ENCODE data around the gene PHLDB3.

The PHLDB3 gene

DNA sequence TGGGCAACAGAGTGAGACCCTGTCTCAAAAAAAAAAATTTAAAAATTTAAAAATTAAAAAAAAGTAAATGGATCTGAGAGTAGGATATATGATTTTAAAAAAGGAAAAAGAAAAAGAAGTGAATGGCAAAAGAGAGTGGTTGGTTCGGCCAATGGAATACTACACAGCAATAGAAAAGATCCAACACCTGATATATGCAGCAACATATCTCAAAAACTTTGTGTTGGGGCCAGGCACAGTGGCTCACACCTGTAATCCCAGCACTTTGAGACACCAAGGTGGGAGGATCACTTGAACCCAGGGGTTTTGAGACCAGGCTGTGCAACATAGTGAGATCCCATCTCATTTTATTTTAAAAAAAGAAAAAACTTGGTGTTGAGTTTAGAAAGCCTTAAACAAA is 37.8 kb downstream of the PHLDB3 start:
- H3K27me3 ChIP-seq (ENCODE audit: control insufficient read depth, low read length): no peaks in the 10 kb centered on the region
- H3K4me1 ChIP-seq (ENCODE audit: control insufficient read depth, low read length): peaks cover 7% of the 10 kb centered on the region
- H3K4me2 ChIP-seq (ENCODE audit: low read length): no peak overlapping the region
- no peaks in the 10 kb centered on the region; the same call in 1 of the 2 replicates for H3K9me3 ChIP-seq (ENCODE audit: control insufficient read depth, insufficient read depth, low read length)
- H3K36me3 ChIP-seq (ENCODE audit: control insufficient read depth, low read length): no peaks in the 10 kb centered on the region
- H3F3A ChIP-seq (ENCODE audit: control insufficient read depth, insufficient read depth): no peaks in the 10 kb centered on the region
- TF ChIP-seq EZH2phosphoT487 (IDR thresholded peaks at IDR 0.05; ENCODE audit: borderline replicate concordance, low read length): no peak
- TF ChIP-seq, protein P1, sequence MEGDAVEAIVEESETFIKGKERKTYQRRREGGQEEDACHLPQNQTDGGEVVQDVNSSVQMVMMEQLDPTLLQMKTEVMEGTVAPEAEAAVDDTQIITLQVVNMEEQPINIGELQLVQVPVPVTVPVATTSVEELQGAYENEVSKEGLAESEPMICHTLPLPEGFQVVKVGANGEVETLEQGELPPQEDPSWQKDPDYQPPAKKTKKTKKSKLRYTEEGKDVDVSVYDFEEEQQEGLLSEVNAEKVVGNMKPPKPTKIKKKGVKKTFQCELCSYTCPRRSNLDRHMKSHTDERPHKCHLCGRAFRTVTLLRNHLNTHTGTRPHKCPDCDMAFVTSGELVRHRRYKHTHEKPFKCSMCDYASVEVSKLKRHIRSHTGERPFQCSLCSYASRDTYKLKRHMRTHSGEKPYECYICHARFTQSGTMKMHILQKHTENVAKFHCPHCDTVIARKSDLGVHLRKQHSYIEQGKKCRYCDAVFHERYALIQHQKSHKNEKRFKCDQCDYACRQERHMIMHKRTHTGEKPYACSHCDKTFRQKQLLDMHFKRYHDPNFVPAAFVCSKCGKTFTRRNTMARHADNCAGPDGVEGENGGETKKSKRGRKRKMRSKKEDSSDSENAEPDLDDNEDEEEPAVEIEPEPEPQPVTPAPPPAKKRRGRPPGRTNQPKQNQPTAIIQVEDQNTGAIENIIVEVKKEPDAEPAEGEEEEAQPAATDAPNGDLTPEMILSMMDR (IDR thresholded peaks at IDR 0.05; ENCODE audit: low read depth, low read length, poor library complexity, severe bottlenecking): no peak
- H4K20me1 ChIP-seq (ENCODE audit: control insufficient read depth, insufficient read depth, low read depth, low read length): no peaks in the 10 kb centered on the region
- no peak overlapping the region for H3K27ac ChIP-seq (ENCODE audit: low read depth, low read length)
- no peaks in the 10 kb centered on the region for H3K9me2 ChIP-seq (replicated peaks; ENCODE audit: control insufficient read depth, low read length)
- no peak overlapping the region for H3K4me3 ChIP-seq (ENCODE audit: low read length)
- no peaks in the 10 kb centered on the region for H3K79me2 ChIP-seq (ENCODE audit: control insufficient read depth, low read length)

DNA sequence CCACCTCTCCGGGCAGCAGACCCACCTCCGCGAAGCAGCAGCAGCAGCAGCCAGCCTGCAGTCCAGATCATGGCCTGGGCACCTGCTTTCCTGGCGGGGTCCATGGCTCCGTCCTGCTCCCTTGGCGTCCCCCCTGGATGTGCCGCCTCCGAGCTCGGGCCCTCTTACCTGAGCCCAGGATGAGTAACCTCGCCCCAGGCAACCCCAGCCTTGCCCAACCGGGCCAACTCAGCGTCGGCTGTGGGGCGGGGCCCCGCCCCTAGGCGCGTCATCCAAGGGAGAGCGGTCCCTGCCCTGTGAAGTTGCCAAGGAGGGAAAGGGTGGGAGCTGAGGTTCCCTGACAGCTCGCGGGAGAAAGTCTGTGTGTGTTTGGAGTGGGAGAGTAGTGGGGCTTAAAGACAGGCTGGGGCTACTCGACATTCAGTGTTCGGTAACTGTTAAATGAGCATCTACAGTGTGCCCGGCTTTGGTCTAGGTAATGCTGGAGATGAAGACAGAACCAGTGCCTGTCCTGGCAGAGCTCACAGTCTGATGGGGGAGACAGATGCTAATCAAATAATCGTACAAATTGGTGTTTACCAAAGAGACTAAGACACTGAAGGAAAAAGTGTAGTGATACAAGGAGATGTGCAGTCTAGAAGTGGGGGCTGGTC is 39.0 kb downstream of the PHLDB3 start, which contains the start of gene LYPD3:
Gene LYPD3, minus strand, starts transcription at position 141 of the 653 bp plus-strand sequence. Its CDS starts 37 bp downstream, at position 104.
- Histone ChIP-seq H3F3A (ENCODE audit: control insufficient read depth, insufficient read depth) (no peaks in the 10 kb centered on the region), H3K9me2 (replicated peaks; ENCODE audit: control insufficient read depth, low read length) (no peaks in the 10 kb centered on the region), H4K20me1 (ENCODE audit: control insufficient read depth, insufficient read depth, low read depth, low read length) (no peaks in the 10 kb centered on the region), H3K79me2 (ENCODE audit: control insufficient read depth, low read length) (no peaks in the 10 kb centered on the region), H3K4me2 (ENCODE audit: low read length) (no peak within 1 kb of the TSS), H3K4me3 (ENCODE audit: low read length) (no peak within 1 kb of the TSS), H3K36me3 (ENCODE audit: control insufficient read depth, low read length) (no peaks in the 10 kb centered on the region), H3K27me3 (ENCODE audit: control insufficient read depth, low read length) (no peaks in the 10 kb centered on the region), H3K27ac (ENCODE audit: low read depth, low read length) (no peak within 1 kb of the TSS), H3K4me1 (ENCODE audit: control insufficient read depth, low read length) (peaks cover 7% of the 10 kb centered on the region), H3K9me3 (ENCODE audit: control insufficient read depth, insufficient read depth, low read length) (no peaks in the 10 kb centered on the region; the same call in 1 of the 2 replicates)
- TF ChIP-seq, protein P1 (IDR thresholded peaks at IDR 0.05; ENCODE audit: low read depth, low read length, poor library complexity, severe bottlenecking): no peak
- no peak for TF ChIP-seq EZH2phosphoT487 (IDR thresholded peaks at IDR 0.05; ENCODE audit: borderline replicate concordance, low read length)

DNA sequence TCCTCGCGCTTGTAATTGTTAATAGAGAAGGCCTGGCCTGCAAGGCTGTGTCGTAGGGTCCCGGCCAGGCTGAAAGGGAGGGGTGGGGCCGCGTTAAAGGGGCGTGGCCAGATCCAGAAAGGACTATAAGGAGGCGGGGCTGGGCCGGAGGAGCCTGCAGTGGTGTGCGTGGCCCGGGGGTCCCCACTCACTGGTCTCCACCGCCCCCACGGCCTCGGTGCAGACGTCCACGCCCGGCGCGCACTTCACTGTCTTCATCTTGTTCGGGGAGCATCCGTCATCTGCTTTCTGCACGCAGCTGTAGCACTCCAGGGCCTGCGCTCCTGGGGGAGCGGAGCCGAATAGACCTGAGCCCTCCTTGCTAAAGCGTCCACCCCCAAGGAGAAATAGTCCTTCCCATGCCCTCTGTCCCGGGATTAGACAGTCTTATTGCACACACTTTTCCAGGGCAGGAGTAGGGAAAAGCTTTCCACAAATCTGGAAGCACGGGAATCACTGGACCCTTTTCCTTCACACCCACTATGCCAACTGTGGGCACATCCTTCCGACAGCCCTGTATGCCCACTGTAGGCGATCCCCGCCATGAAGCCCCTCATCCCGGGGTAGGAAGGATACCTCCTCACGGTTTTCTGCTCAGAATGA is 40.3 kb downstream of the PHLDB3 start:
- no peaks in the 10 kb centered on the region for H4K20me1 ChIP-seq (ENCODE audit: control insufficient read depth, insufficient read depth, low read depth, low read length)
- peak overlapping the region; percentile 69 for H3K4me3 ChIP-seq (ENCODE audit: low read length)
- no peaks in the 10 kb centered on the region for H3F3A ChIP-seq (ENCODE audit: control insufficient read depth, insufficient read depth)
- H3K9me2 ChIP-seq (replicated peaks; ENCODE audit: control insufficient read depth, low read length): no peaks in the 10 kb centered on the region
- H3K4me2 ChIP-seq (ENCODE audit: low read length): peak overlapping the region; percentile 59
- no peaks in the 10 kb centered on the region; the same call in 1 of the 2 replicates for H3K9me3 ChIP-seq (ENCODE audit: control insufficient read depth, insufficient read depth, low read length)
- no peaks in the 10 kb centered on the region for H3K36me3 ChIP-seq (ENCODE audit: control insufficient read depth, low read length)
- no peaks in the 10 kb centered on the region for H3K79me2 ChIP-seq (ENCODE audit: control insufficient read depth, low read length)
- peaks cover 7% of the 10 kb centered on the region for H3K4me1 ChIP-seq (ENCODE audit: control insufficient read depth, low read length)
- no peaks in the 10 kb centered on the region for H3K27me3 ChIP-seq (ENCODE audit: control insufficient read depth, low read length)
- no peak for TF ChIP-seq EZH2phosphoT487 (IDR thresholded peaks at IDR 0.05; ENCODE audit: borderline replicate concordance, low read length)
- TF ChIP-seq, protein P1 (IDR thresholded peaks at IDR 0.05; ENCODE audit: low read depth, low read length, poor library complexity, severe bottlenecking): no peak
- no peak overlapping the region for H3K27ac ChIP-seq (ENCODE audit: low read depth, low read length)

Measured in DOHH2 (cell line).